Measurements from ENCODE around the gene MYLIP. TPM values are rescaled to one million over a fixed set of nuclear protein-coding genes. Genes with fewer than 3 reads are reported as not detected.

The MYLIP gene
- total and polyA plus RNA-seq, 2 experiments from 2014 or later: 26.7 to 33.8 TPM

DNA sequence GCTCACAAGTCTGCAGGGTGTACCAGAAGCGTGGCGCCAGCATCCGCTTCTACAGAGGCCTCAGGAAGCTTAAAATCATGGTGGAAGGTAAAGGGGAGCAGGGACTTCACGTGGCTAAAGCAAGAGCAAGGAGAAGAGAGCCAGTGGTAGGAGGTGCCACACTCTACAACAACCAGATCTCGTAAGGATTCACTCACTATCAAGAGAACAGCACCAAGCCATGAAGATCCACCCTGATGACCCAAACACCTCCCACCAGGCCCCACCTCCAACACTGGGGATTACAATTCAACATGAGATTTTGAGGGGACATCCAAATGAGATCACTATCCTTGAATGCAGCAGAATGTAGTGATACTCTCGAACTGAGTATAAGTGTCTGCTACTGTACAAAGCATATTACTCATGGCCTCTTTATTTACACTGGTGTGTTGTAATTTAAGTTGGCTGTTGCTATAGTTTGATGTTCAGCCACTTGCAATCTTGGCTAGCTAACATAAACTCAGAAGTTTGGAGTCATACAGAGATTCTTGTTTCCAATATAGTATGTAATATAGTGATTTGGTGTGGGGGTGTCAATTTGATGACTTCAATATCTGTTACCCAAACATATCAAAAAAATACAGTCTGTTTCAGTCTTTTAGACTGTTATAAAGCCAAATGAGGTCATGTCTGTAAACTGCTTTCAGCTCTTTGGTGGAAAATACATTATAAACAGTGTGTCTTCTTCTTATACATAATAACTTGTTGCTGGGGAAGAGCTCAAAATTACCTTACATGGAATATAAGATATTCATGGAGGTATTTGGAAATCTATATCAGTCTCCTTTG lies 39.4 kb upstream of the MYLIP start:
- no peaks in the 10 kb centered on the region for H3K27me3 ChIP-seq (ENCODE audit: insufficient read depth)
- no peak overlapping the region for H3K27ac Mint-ChIP-seq
- DNase-seq (ENCODE audit: low spot score): no peak
- no peaks in the 10 kb centered on the region for H3K4me1 ChIP-seq (ENCODE audit: insufficient read depth)
- no peak overlapping the region for H3K4me3 Mint-ChIP-seq
- no peak overlapping the region for H3K4me2 ChIP-seq
- no peaks in the 10 kb centered on the region for H3K36me3 Mint-ChIP-seq (ENCODE audit: low read depth)
- no peaks in the 10 kb centered on the region for H3F3A ChIP-seq (replicated peaks; ENCODE audit: low read depth)
- peaks cover 4% of the 10 kb centered on the region for H3K27me3 Mint-ChIP-seq (ENCODE audit: insufficient read depth, low read depth, poor library complexity)
- no peaks in the 10 kb centered on the region for H3K79me2 ChIP-seq (replicated peaks; ENCODE audit: insufficient read depth)
- no peak overlapping the region for H2AFZ ChIP-seq
- H3K4me3 ChIP-seq: no peak overlapping the region
- H3K27ac ChIP-seq (ENCODE audit: low read depth): no peak overlapping the region
- H3K4me1 Mint-ChIP-seq: no peaks in the 10 kb centered on the region; the same call in 2 of the 3 replicates
- no peak for ATAC-seq
- H3K36me3 ChIP-seq (ENCODE audit: insufficient read depth): no peaks in the 10 kb centered on the region
- peaks cover 7% of the 10 kb centered on the region; the same call in 1 of the 2 replicates for H3K9me2 ChIP-seq (ENCODE audit: insufficient read depth)
- H3K9me3 Mint-ChIP-seq: no peaks in the 10 kb centered on the region
- H4K20me1 ChIP-seq (replicated peaks; ENCODE audit: insufficient read depth): no peaks in the 10 kb centered on the region
- TF ChIP-seq, protein P1, sequence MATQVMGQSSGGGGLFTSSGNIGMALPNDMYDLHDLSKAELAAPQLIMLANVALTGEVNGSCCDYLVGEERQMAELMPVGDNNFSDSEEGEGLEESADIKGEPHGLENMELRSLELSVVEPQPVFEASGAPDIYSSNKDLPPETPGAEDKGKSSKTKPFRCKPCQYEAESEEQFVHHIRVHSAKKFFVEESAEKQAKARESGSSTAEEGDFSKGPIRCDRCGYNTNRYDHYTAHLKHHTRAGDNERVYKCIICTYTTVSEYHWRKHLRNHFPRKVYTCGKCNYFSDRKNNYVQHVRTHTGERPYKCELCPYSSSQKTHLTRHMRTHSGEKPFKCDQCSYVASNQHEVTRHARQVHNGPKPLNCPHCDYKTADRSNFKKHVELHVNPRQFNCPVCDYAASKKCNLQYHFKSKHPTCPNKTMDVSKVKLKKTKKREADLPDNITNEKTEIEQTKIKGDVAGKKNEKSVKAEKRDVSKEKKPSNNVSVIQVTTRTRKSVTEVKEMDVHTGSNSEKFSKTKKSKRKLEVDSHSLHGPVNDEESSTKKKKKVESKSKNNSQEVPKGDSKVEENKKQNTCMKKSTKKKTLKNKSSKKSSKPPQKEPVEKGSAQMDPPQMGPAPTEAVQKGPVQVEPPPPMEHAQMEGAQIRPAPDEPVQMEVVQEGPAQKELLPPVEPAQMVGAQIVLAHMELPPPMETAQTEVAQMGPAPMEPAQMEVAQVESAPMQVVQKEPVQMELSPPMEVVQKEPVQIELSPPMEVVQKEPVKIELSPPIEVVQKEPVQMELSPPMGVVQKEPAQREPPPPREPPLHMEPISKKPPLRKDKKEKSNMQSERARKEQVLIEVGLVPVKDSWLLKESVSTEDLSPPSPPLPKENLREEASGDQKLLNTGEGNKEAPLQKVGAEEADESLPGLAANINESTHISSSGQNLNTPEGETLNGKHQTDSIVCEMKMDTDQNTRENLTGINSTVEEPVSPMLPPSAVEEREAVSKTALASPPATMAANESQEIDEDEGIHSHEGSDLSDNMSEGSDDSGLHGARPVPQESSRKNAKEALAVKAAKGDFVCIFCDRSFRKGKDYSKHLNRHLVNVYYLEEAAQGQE (IDR thresholded peaks at IDR 0.05; ENCODE audit: unreplicated experiment): no peak
- no peak for TF ChIP-seq NANOG (IDR thresholded peaks at IDR 0.05; ENCODE audit: borderline replicate concordance)
- TF ChIP-seq ZNF114 (CRISPR knock-in tag; IDR thresholded peaks at IDR 0.05): no peak
- TF ChIP-seq STAT1 (IDR thresholded peaks at IDR 0.05; ENCODE audit: unreplicated experiment): no peak
- TF ChIP-seq ZNF331 (CRISPR knock-in tag; IDR thresholded peaks at IDR 0.05; ENCODE audit: low read depth): no peak
- TF ChIP-seq, protein P2, sequence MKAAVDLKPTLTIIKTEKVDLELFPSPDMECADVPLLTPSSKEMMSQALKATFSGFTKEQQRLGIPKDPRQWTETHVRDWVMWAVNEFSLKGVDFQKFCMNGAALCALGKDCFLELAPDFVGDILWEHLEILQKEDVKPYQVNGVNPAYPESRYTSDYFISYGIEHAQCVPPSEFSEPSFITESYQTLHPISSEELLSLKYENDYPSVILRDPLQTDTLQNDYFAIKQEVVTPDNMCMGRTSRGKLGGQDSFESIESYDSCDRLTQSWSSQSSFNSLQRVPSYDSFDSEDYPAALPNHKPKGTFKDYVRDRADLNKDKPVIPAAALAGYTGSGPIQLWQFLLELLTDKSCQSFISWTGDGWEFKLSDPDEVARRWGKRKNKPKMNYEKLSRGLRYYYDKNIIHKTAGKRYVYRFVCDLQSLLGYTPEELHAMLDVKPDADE (IDR thresholded peaks at IDR 0.05): no peak
- TF ChIP-seq, protein P3, sequence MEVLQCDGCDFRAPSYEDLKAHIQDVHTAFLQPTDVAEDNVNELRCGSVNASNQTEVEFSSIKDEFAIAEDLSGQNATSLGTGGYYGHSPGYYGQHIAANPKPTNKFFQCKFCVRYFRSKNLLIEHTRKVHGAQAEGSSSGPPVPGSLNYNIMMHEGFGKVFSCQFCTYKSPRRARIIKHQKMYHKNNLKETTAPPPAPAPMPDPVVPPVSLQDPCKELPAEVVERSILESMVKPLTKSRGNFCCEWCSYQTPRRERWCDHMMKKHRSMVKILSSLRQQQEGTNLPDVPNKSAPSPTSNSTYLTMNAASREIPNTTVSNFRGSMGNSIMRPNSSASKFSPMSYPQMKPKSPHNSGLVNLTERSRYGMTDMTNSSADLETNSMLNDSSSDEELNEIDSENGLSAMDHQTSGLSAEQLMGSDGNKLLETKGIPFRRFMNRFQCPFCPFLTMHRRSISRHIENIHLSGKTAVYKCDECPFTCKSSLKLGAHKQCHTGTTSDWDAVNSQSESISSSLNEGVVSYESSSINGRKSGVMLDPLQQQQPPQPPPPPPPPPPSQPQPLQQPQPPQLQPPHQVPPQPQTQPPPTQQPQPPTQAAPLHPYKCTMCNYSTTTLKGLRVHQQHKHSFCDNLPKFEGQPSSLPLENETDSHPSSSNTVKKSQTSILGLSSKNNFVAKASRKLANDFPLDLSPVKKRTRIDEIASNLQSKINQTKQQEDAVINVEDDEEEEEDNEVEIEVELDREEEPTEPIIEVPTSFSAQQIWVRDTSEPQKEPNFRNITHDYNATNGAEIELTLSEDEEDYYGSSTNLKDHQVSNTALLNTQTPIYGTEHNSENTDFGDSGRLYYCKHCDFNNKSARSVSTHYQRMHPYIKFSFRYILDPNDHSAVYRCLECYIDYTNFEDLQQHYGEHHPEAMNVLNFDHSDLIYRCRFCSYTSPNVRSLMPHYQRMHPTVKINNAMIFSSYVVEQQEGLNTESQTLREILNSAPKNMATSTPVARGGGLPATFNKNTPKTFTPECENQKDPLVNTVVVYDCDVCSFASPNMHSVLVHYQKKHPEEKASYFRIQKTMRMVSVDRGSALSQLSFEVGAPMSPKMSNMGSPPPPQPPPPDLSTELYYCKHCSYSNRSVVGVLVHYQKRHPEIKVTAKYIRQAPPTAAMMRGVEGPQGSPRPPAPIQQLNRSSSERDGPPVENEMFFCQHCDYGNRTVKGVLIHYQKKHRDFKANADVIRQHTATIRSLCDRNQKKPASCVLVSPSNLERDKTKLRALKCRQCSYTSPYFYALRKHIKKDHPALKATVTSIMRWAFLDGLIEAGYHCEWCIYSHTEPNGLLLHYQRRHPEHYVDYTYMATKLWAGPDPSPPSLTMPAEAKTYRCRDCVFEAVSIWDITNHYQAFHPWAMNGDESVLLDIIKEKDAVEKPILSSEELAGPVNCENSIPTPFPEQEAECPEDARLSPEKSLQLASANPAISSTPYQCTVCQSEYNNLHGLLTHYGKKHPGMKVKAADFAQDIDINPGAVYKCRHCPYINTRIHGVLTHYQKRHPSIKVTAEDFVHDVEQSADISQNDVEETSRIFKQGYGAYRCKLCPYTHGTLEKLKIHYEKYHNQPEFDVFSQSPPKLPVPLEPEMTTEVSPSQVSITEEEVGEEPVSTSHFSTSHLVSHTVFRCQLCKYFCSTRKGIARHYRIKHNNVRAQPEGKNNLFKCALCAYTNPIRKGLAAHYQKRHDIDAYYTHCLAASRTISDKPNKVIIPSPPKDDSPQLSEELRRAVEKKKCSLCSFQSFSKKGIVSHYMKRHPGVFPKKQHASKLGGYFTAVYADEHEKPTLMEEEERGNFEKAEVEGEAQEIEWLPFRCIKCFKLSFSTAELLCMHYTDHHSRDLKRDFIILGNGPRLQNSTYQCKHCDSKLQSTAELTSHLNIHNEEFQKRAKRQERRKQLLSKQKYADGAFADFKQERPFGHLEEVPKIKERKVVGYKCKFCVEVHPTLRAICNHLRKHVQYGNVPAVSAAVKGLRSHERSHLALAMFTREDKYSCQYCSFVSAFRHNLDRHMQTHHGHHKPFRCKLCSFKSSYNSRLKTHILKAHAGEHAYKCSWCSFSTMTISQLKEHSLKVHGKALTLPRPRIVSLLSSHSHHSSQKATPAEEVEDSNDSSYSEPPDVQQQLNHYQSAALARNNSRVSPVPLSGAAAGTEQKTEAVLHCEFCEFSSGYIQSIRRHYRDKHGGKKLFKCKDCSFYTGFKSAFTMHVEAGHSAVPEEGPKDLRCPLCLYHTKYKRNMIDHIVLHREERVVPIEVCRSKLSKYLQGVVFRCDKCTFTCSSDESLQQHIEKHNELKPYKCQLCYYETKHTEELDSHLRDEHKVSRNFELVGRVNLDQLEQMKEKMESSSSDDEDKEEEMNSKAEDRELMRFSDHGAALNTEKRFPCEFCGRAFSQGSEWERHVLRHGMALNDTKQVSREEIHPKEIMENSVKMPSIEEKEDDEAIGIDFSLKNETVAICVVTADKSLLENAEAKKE (CRISPR knock-in tag; IDR thresholded peaks at IDR 0.05): no peak
- no peak for TF ChIP-seq CREB1 (CRISPR knock-in tag; IDR thresholded peaks at IDR 0.05; ENCODE audit: low read depth)
- no peak for TF ChIP-seq POLR2AphosphoS5 (IDR thresholded peaks at IDR 0.05; ENCODE audit: low read depth)
- no peak for TF ChIP-seq JUNB (IDR thresholded peaks at IDR 0.05; ENCODE audit: unreplicated experiment)
- no peak for TF ChIP-seq EZH2phosphoT487 (IDR thresholded peaks at IDR 0.05; ENCODE audit: unreplicated experiment)
- TF ChIP-seq EZH2 (IDR thresholded peaks at IDR 0.05; ENCODE audit: low read depth, unreplicated experiment): no peak
- TF ChIP-seq, protein P4, sequence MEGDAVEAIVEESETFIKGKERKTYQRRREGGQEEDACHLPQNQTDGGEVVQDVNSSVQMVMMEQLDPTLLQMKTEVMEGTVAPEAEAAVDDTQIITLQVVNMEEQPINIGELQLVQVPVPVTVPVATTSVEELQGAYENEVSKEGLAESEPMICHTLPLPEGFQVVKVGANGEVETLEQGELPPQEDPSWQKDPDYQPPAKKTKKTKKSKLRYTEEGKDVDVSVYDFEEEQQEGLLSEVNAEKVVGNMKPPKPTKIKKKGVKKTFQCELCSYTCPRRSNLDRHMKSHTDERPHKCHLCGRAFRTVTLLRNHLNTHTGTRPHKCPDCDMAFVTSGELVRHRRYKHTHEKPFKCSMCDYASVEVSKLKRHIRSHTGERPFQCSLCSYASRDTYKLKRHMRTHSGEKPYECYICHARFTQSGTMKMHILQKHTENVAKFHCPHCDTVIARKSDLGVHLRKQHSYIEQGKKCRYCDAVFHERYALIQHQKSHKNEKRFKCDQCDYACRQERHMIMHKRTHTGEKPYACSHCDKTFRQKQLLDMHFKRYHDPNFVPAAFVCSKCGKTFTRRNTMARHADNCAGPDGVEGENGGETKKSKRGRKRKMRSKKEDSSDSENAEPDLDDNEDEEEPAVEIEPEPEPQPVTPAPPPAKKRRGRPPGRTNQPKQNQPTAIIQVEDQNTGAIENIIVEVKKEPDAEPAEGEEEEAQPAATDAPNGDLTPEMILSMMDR (conservative IDR thresholded peaks at IDR 0.05; ENCODE audit: low read depth in 2 of 2): no peak
